ENCODE data around the gene IGF2BP2. TPM values are rescaled to one million over a fixed set of nuclear protein-coding genes. Genes with fewer than 3 reads are reported as not detected.

The IGF2BP2 gene
- polyA plus RNA-seq, 1 donor = 38.3 TPM

DNA sequence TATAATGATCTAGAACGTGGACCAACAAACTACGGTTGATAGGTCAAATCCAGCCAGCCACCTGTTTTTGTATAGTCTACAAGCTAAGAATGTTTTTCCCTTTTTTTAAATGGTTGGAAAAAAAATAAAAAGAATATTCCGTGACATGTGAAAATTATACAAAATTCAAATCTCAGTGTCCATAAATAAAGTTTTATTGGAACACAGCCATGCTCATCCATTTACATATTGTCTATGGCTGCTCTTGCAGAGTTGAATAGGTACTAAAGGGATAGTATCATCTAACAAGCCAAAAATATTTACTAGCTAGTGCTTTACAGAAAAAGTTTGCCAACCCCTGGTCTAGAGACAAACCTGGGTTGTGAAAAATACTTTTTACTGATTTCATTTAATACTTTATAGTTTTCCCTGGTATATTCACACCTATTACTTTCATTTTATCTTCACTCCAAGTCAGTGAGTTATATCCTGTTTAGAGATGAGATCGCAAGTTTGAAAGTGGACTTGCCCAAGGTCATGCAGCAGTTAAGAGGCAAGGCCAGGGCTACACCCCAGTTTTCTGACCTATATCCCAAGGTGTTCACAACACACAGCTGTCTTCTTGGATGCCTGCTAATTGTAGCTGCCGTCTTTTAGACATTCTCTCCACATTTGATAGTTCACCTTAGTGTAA is 58.4 kb downstream of the IGF2BP2 start:
- DNase-seq (ENCODE audit: low read depth) = no peak

DNA sequence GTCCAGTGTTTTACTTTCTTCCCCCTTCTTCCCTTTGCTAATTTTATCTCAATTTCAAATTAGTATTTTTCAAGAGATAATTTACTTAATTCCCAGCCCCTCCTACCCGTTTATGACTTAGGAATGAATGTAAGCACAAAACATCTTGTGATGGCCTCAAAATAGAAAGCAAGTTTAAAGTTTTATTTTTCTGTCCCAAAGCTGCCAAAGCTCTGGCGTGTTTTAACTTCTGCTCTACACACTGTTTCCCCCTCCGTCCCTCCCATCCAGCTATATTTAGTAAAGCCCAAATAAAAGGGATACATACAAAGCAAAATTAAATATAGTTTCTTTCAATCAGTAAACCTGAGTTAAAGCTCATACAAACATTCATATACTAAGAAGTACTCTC is 59.9 kb downstream of the IGF2BP2 start:
- peak; percentile 22 for DNase-seq (ENCODE audit: low read depth)

DNA sequence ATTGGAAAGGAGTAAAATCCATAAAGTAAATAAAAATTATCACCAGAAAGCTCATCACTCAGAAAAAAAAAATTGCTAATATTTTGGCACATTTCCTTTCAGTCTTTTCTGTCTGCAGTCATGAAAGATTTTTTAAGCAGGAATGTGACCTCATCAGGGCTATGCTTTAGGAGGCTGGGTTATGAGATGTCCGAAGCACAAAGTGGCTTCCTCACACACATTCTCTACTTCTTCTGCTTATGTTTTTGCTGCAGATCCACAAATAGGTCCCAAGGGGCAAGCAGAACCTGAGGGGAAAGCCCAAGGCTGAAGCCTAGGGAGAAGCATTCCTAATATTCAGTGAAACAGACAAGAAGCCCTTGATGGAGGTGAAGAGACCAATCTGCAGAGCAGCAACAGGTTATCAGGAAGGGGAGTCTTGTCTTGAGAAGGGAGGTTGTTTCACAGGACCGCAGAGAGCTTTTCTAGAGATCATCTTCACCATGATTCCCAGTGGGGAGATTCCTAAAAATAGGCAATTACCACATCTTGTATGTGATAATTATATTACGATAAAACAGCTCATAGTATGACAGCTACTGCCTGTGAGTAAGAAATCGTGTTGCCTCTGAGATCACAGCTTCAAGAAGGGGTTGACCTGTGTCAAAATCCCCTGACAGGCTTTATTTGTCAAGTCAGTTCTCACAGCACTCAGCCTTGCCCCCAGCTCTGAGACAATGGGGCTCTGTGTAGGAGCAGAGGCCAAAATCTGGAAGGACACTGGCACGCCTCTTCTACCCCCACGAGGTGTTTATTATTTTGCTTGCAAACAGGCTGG is 60.5 kb downstream of the IGF2BP2 start:
- DNase-seq (ENCODE audit: low read depth) = no peak

DNA sequence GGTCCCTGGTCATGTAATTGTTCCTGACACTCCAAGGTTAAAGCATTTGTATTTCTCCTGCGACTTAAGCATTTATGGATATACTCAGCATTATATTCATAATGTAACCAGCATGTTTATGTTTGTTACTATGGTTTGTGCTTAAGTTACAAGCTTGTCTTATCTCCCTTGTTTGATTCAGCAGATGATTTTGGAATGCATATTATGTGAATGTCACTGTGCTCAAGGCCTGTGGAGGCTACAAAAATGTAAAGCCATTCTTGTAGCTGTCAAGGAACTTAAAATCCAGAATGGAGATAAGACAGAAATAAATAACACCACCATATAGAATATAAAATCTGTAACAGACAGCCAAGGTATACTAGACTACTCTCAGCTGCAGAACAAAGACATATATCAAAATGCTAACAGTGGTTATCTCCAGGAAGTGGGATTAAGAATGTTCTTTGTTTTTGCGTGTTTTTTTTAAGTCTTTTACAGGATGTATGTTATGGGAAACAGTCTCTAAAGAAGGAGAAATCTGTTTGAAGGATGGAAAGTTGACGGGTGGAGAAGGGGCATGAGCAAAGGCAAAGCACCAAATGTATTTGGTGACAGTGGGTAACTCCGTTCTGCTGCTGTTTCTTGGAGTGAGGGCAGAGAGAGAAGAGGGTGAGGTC is 61.4 kb downstream of the IGF2BP2 start:
- DNase-seq (ENCODE audit: low read depth) = no peak

DNA sequence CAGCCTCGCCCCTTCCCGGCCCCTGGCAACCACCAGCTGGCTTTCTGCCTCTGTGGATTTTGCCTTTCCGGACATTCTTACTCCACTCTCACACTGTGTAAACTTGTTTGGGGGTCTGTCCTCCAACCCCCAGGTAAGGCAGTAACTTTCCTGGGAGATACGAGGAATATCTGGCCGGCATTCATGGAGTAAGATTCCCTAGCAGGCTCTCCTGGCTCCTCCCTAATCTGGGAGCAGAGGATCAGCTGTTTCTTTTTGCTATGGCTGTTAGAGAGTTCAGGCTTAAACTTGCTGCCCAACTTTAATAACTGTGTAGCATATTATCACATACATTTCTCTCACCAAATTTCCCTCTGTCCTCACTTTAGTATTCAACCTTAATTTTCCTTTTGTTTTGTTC is 64.3 kb downstream of the IGF2BP2 start:
- no peak for DNase-seq (ENCODE audit: low read depth)

DNA sequence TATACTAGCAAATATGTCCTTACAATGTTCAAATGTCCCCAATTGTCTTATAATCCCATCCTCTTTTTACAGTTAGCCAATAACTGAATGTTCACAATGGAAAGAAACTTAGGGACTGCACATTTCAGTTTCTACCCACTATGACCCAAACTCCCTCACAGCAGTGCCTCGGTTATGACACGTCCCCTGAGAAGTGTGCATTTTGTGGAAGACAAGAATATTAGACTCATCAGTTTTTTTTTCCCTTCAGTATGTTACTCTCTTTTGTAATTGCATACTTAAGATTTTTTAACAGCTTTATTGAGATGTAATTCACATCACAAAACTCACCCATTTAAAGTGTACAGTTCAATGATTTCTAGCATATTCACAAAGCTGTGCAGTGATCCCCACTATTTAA is 64.8 kb downstream of the IGF2BP2 start:
- DNase-seq (ENCODE audit: low read depth) = no peak

DNA sequence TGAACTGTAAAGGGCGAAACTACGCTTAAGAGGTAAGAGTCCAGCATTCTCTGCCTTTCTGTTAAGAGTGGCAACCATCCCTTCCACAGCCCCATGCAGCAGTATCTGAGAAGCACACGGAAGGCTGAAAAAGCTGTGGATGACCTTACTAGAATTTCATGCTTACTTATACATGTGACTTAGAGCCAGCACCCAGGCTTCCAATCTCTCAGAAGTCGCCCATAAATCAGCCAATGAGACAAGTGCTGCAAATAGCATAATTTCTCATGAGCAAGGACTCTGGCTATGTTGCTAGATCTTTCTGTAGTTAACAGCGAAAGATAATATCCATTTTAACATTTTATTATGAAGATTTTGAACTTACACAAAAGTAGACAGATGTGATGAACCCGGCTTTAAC is 65.3 kb downstream of the IGF2BP2 start:
- DNase-seq (ENCODE audit: low read depth) = no peak

DNA sequence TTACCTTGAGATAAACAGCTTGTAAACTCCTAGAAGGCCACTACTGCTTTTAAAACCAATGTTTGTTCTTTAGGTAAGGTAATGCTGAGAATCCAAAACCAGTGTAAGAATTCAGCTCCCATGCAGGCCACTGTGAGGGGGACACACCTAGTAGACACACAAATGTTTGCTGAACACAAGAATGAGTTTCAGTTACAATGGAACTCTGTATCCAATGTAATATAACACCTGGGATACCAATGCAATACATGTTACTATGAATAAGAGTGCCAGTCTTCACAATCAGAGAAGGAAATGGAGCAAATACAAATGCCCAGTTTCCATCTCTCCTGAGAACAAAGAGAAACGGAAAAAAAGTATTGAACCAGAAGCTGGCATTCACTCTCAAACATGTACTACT is 65.9 kb downstream of the IGF2BP2 start:
- no peak for DNase-seq (ENCODE audit: low read depth)

DNA sequence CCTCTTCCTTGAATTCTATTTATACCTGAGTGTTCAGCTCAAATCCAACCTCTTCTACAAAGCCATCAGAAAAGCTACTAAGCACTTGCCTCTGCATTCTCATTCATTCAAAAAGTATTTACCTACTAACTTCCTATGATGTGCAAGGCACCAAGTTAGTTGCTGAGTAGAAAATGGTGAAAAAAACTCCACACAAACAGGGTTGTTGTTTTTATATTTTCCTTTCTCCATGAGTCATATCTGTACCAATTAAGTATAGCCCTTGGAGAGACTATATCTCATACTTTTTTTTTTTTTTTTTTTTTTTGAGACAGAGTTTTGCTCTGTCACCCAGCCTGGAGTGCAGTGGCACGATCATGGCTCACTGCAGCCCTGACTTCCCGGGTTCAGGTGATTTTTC is 67.7 kb downstream of the IGF2BP2 start:
- no peak for DNase-seq (ENCODE audit: low read depth)

DNA sequence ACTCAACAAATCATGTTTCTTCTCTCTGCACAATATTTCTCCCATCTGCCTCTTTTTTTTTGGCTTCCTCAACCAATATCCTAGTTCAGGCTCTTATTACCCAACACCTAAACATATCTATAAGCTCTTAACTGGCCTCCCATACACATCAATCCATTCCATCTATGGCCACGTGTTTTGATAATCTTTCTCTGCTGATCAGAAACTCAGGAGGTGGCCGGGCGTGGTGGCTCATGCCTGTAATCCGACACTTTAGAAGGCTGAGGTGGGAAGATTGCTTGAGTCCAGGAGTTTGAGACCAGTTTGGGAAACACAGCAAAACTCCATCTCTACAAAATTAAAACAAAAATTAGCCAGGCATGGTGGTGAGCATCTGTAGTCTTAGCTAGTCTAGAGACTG is 68.4 kb downstream of the IGF2BP2 start:
- no peak for DNase-seq (ENCODE audit: low read depth)

DNA sequence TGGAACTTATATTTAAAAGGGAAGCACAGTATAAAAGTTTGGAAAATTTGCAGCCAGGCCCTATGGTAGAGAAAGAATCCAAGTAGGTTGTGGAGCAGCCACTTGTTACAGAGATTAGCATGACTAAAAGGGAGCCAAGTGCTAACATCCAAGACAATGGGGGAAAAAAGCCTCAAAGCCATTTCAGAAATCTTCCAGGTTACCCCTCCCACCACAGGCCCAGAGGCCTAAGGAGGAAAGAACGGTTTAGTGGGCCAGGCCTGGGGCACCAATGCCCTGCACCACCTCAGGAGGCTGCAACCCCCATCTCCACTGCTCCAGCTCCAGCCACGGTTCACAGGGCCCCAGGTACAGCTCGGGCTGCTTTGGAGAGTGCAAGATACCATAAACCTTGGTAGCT is 69.9 kb downstream of the IGF2BP2 start:
- no peak for DNase-seq (ENCODE audit: low read depth)

DNA sequence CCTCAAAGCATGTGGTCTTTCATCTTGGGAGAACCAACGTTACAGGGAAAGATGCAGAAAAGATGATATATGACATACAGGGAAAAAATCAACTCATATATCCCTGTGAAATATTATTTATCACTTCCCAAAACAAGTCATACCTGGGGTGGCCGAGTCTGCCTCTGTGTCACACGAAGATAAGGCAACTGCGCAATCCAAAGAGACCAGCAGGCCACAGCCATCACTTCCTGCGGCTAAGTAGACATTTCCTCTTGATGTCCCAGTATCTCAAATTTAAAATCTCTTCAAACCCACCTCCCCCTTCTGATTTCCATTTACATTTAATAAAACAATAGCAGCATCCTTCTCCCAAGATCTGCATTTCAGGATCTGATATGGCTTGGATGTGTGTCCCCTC is 71.5 kb downstream of the IGF2BP2 start:
- DNase-seq (ENCODE audit: low read depth) = no peak

DNA sequence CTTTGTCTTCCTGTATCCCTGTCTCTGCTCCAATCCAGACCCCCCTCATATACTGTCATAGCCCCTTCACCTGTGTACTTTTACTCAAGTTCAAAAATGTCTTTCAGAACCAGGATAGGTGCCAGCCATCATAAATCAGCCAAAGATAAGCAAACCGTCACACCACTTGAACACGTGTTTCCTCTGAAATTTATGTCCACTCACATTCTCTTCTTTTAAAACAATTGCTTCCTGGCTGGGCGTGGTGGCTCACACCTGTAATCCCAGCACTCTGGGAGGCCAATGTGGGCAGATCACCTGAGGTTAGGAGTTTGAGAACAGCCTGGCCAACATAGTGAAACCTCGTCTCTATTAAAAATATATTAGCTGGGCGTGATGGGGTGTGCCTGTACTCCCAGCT is 74.1 kb downstream of the IGF2BP2 start:
- DNase-seq (ENCODE audit: low read depth) = no peak

DNA sequence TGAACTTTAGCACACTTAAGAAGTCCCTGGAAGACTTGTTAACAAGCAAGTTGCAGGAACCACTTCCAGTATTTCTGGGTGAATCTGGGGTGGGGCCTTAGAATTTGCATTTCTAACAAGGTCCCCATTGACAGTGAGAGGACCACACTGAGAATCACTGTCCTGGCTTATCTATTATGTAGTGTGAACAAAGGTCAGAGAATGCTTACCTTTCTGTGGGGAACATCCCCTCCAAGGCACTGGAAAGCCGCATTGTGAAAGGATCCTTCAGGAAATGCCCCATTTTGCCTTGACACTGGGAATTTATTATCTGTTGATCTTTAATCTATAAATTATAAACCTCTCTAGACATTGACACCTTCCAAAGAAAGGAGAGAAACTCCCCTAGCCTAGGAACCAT is 74.8 kb downstream of the IGF2BP2 start:
- DNase-seq (ENCODE audit: low read depth) = no peak

DNA sequence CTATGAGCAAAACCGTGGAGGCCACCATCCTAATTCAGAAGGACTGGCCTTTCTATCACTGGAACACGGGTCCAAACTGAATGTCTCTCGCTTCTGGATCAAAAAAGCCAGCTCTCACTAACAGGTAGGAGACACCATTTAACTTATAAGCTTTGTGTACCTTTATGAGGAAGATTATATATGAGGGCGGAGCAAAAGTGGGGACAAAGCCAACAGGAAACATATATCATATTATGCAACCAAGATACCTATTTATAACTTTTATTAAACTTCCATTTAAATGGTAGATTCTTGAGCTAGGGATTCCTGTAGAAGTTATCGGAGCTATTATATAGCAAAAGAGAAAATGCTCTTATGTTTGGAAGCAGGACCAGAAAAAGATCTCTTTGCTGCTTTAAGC is 78.4 kb downstream of the IGF2BP2 start:
- no peak for DNase-seq (ENCODE audit: low read depth)

DNA sequence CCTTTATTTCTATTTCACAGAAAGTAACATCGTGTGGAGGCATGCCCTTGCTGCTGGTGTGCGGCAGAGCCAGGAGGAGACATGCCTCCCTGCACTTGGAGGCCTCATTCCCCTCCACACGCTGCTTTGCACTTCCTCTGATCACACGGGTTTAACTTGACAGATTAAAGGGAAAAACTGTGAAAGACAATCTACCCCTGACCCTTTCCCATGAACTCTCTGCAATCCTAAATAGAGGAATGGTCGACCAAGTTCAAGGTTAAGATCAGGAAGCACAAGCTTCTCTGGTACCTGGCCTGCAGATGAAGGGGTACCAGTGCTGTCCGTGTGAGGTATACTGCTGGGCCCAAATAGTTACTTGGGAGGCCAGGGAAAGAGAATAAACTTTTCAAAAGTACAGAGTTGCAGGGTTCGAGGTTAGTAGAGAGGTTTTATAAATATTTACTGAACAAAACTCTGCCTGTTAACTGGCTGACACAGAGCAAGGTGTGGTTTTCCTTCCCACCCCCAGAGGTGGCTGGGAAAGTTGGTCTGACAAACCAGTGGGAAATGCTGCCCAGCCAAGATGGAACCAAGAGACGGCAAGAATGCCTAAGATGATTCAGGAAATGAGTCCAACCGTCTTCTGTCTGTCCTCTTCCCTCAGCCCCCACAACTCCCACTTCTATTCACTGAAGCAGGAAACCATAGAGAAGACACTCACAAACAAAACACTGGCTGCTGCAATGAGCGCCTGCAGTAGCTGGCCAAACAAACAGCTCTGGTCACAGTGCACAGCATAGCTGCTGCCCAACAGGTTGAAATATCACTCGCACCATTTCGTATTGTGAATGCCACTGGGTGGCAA is 79.6 kb downstream of the IGF2BP2 start:
- DNase-seq (ENCODE audit: low read depth) = no peak

DNA sequence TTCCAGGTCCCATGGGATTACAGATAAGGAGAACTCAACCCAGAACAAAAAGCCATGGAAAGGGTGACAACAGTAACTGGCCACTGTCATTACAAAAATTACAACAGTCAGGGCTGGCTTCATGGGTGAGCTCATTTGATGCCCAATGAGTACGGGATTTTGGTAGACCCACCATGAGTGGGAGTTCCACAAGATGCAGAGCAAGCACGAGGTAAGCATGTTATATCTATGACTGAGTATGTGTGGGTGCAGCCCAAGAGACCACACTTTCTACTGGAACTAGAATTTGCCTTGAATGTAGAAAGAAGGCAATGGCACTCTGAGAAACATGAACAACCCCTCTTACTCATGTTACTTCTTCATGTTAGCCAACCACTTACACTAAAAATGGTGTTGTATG is 83.3 kb downstream of the IGF2BP2 start:
- DNase-seq (ENCODE audit: low read depth) = no peak

DNA sequence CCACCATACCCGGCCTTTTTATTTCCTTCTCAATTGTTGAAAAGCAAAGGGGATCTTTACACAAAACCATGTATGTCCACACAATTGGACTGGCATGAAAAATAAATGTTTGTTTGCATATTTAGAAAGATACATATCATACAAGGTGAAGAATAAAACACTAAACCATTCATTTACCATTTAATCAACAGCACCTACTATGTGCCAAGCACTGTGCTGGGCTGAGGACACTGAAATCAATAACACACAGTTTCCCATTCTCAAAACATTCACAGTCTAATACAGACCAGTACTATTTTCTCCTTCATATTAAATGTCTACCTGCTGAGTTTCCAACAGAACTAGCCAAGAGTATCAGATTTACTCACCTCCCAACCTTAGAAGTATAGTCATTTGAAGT is 84.7 kb downstream of the IGF2BP2 start:
- DNase-seq (ENCODE audit: low read depth) = no peak

DNA sequence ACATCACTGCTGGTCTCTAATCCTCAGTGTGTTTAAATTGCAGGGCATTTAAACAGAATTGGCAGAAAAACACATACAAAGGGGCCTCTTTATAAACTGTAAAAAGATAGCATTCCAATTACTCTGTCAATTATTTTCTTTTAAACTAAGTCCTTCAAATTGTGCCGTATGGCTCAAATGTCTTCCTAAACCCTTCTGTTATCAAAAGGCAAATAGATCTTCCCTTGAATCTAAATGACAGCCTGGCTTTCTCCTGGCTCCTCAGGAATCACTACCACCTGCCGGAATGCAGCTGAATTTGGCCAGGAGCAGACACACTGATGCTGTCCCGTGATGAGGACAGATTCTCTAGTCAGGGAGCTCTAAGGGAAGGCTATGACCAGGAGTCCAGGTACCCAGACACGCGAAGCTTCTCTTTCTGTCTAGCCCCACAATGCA is 85.6 kb downstream of the IGF2BP2 start:
- DNase-seq (ENCODE audit: low read depth) = no peak

DNA sequence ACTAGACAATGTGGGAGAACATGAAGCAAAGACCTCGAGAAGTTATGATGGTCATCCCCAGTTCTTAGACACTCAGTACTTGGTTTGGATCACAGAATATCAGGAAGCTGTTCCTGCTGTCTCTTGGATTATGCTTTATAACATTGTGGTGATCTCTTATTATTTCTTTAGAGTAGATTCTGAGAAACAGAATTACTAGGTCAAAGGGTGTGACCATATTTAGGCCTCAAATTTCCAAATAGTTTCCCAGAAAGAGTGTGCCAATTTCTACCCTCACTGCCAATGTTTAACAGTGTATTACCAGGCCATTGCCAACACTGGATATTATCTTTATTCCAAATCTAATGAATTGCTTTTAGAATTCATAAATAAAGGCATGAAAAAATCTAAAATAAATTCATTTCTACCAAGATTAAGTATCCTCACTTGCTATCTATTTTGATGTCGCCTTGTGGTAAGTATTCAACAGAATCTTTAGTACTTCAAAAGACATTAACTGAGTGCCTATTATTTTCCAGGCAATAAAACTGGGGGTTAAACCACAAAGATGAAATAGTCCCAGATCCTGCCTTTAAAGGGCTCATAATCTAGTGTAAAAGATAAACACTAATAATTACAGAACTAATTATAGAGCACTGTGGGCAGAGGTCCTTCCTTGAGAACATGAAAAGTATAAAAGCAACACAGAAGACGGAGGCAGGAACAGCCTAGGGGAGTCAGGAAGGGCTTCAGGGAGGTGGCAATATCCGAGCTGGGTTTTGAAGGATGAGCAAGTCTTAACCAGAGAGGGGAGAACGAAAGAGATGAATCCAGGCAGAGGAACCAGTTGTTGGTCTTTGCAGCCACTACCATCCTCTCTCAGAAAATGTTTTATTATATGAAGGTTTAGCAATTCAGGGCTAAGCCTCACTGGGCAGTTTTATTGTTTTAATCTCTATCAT is 86.8 kb downstream of the IGF2BP2 start:
- DNase-seq (ENCODE audit: low read depth) = no peak

DNA sequence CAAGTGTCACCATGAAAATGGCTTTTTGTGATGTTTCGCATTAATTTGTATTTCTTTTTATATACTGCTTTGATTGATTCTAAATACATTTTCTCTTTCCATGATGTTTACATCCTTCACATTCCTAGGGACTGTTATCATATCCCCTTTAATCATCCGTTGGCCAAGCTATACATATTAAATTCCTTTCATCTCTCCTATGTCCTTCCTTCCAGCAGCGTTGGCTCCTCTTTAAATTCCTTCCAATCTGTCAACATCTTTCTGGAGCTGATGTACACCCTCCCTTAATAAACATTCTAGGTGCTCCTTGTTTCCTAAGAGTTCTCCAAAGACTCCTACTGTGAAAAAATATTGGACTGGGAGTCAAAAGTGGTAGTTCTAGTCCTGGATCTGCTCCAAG is 87.8 kb downstream of the IGF2BP2 start:
- DNase-seq (ENCODE audit: low read depth) = no peak

All from forelimb muscle (tissue), 1 donor.